NT2/D1 (cell line): ENCODE results near the gene STAG1.
"Not testable (repeated sequence)": the region's sequence is repeated elsewhere in the genome, so short reads cannot be mapped to it uniquely, and the experiment has no call there.

ENCODE experiments used
- YY1 ChIP-seq: IDR thresholded peaks from 2 replicates; pipeline ENCODE4 v1.6.1; 2011; ENCODE audit not compliant: insufficient read length, insufficient read depth
- ZNF274 ChIP-seq: IDR thresholded peaks from 2 replicates; pipeline ENCODE4 v1.6.1; 2011; ENCODE audit warnings: mild to moderate bottlenecking, low read depth, low read length

- TF ChIP-seq YY1, ZNF274: not testable (repeated sequence)
These were observed 6.3 kb upstream of the STAG1 start for GRCh38 chr3:136758160-136759102.
